NCI-H2196 (cell line): ENCODE results near the gene CCDC85C.
"Not testable (repeated sequence)": the region's sequence is repeated elsewhere in the genome, so short reads cannot be mapped to it uniquely, and the experiment has no call there.

Experiments used
- DNase-seq: peaks from one replicate; lab custom pipeline; 2025; ENCODE audit not compliant: unreplicated experiment; lab: John Stamatoyannopoulos, UW

The CCDC85C gene

GRCh38 chr14:99603471-99604277, at the start of gene CCDC85C:
Gene CCDC85C, minus strand, starts transcription at chr14:99604207. Its CDS starts 248 bp downstream, at chr14:99603959.
- no peak for DNase-seq

- no peak for DNase-seq
Observed at GRCh38 chr14:99651953-99652746, 48.1 kb upstream of the CCDC85C start.

DNA sequence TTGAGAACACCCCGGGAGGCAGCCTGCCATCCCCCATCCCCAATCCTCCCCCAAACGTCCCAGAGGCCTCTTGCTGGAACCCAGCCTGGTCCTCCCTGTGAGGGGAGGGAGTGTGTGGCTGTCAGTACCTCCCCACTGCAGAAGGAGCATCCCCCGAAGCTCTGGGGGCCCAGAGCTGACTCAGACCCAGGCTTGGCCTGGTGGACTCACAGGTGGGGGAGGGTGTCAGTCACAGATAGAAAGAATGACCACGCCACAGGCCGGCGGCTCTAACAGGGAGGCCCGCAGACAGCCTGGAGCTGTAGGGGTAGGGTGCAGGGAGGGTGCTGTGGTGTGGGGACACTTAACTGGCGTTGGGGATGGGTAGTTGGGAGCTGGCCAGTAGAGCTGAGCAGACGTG, 46.2 kb upstream of the CCDC85C start:
- DNase-seq, result no peak

DNA sequence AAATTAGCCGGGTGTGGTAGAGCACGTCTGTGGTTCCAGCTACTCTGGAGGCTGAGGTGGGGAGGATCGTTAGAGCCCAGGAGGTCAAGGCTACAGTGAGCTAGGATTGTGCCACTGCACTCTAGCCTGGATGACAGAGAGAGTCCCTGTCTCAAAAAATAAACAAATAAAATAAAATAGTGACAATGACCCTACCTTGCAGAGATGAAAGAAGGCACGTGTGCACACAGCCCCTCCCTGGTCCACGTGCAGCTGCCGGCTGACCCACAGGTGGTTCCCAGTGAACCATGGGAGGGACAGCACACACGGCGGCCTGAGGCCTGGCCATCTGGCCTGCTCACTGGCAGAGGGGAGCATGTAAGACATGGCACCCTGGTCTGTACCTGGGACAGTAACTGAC, 45.6 kb upstream of the CCDC85C start:
- no peak for DNase-seq

- no peak for DNase-seq
Observed at GRCh38 chr14:99649219-99649618, 45.2 kb upstream of the CCDC85C start.

DNA sequence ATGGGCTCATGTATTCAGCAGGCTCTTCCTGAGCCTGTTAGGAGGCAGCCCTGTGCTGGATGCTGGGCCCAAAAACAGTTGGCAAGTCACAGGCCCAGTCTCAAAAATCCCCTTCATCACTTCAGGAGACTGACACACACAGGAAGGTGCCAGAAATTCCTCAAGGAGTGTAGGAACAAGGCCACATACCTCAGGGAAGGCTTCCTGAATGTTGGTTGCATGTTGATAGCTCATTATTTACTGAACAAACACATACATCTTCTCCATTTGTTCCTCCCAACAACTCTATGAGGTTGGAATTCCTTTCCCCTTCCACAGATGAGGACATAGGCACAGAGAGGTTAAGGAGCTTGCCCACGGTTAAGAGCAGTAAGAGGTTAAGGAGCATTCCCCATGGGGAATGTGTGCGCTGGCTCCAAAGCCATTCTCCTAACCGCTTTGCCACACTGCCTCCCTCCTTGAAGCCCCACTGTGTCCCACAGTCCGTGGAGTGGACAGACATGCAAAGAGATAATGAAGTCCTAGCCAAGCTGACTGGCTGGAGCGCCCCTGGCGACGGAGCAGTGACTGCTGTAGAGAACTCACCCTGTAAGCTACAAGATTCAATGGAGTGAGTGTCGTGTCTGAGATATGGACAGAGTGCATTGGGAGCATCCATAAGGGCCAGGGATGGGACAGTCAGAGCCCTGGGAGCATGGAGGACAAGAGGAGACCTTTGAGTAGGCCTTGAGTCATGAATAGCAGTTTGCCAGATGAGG, 44.2 kb upstream of the CCDC85C start:
- no peak for DNase-seq

DNA sequence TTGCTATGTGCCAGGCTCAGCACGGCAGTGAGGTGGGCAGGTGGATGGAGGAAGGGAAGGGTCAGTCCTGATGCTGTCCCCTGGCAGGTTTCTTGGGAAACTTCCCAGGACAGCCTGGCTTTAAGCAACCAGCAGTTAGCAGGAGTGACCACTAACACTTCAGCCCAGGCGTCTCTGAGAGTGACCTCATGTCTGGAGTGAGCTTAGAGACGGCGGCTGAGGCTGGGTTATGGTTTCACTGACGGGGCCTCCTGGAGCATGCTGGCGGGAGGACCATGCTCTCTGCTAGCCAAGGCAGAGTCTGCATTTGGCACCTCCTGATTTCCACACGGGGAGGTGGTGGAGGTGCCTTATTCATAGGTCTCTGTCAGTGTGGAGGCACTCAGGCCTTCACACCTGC, 43.4 kb upstream of the CCDC85C start:
- no peak for DNase-seq

- no peak for DNase-seq
Observed at GRCh38 chr14:99645545-99646505, 41.8 kb upstream of the CCDC85C start.

- DNase-seq, result no peak
Observed at GRCh38 chr14:99644723-99645544, 40.9 kb upstream of the CCDC85C start, which contains the start of gene HHIPL1. Gene HHIPL1, plus strand, starts transcription at chr14:99645129. Its CDS starts 79 bp downstream, at chr14:99645208.

- DNase-seq, result no peak
Observed at GRCh38 chr14:99644035-99644587, 40.1 kb upstream of the CCDC85C start.

- no peak for DNase-seq
Observed at GRCh38 chr14:99643343-99643742, 39.3 kb upstream of the CCDC85C start.

- not testable (repeated sequence) for DNase-seq
Observed at GRCh38 chr14:99642771-99643170, 38.8 kb upstream of the CCDC85C start.

DNA sequence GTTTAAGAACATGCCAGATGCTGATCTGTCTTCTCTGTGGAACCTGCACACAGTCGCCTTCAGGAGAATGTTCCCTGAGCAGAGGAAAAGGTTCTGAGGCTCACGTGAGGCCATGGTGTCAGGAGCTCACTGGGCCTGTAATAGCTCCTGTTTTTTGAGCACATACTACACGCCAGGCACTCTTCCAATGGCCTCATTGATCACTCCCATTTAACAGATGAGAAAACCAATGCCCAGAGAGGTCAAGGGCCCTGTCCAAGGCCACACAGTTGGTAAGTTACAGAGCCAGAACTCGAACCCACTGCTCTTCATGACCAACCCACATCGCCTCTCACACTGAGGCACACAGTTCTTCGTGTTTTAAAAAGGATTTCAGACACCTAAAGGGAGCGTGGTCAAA, 33.6 kb upstream of the CCDC85C start:
- DNase-seq, result no peak

GRCh38 chr14:99636487-99636886, 32.5 kb upstream of the CCDC85C start:
- DNase-seq, result no peak

DNA sequence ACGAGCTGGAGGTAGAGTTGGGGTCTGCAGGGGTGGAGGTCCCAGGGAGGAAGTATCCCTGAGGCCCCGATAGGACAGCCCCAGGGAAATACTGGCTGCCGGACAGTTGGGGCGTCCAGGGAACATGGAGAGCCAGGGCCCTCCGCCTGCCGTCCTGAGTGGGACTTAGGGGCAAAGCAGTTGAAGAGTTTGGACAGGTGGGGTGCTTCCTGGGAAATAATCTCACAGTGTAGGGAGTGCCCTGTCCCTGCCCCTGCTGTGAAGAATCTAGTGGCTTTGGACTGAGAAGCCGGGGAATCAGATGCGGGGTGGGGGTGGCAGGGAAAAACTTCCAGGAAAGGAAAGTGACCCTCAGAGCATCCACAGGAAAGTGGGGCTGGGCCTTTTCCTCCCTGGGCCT, 31.1 kb upstream of the CCDC85C start:
- no peak for DNase-seq

DNA sequence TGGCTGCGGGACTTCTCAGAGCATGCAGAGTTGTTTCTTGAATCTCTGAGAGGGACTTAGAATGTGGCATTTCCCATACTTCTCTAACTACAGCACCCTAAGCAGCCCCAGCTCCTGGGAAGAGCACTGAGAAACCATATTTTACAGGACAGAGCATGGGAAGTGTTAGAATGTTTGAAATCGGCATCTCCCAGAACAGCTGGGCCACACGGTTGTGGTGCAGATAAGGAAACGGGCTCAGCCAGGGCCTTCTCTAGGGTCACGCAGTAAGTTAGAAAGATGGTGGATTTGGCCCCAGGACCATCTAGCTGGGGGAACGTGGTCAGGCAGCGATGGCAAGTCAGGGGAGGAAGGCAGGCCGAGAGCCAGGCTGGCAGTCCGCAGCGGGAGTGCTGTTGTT, 30.4 kb upstream of the CCDC85C start:
- no peak for DNase-seq

GRCh38 chr14:99633918-99634317, 29.9 kb upstream of the CCDC85C start:
- DNase-seq, result no peak

DNA sequence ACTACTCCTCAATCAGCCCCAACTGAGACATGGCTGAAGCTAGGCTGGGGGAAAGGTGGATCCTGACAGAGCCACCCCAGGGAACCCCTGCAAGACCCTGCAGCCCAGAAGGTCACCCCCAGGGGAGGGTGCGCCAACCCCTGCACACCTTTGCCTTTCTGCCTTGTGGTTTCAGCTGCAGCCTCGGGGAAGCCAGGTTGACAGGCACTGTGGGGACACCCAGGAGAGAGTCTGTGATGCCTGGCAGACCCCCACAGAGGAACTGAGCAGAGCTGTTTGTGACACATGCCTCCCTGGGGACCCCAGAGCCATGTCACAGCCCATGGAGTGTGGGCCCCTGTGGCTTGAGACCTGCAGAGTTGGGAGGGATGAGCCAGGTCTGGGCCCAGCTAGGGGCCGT, 29.1 kb upstream of the CCDC85C start:
- DNase-seq, result no peak

- DNase-seq, result no peak
Observed at GRCh38 chr14:99632410-99633035, 28.5 kb upstream of the CCDC85C start.
